ENCODE data around the gene NELFA. TPM values are rescaled to one million over a fixed set of nuclear protein-coding genes. Genes with fewer than 3 reads are reported as not detected.

The NELFA gene
- total and polyA plus RNA-seq, 10 of the 15 experiments (the other 5 are each of a cell fraction or from before 2014, with no cell fraction given), result 0.39 to 38.6 (median 16.7) TPM

DNA sequence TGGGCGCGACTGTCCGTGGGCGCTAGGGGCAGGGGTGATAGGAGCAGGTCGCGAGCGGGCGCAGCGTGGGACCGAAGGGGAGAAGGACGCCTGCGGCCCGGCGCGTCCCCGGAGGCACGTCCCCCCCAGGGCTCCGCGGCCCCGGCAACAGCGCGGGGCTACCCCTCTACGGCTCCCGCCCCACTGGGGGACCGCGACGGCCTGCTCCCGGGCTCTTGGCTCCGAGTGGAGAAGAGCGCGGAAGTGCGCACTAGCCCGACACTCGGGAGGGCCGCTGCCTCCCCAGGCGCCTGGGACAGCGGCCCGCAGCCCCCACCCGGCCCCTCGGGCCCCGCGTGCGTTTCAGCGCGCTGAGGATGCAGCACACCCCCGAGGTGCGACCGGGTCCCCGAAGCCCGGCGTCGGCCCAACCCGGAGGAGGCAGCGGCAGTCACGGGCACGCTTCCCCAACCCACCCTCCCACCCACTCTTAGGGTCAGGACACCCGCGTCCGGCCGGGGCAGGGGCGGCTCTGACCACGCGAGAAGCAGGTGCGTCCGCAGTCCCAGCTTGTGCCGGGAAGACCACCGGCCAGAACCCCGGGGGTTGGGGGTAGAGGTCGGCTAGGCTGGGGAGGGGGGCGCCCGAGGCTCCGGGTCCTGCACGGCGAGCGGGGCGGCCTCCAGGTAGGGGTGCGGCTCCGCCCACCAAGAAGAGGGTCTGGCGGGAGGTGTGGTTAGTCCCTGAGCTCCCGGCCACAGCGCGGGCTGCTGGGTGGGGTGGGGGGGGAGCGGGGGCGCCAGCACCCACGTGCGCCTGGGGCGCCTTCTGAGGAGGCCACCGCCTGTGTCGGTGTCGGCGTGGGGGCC, 31.8 kb upstream of the NELFA start:
- Histone ChIP-seq H3K4me1 (ENCODE audit: control insufficient read depth, insufficient read depth, low read length) (peaks cover 8% of the 10 kb centered on the region; the same call in 1 of the 2 replicates), H2AFZ (ENCODE audit: control insufficient read depth, low read depth, low read length) (no peak overlapping the region), H3K27me3 (replicated peaks in 1 of 2; ENCODE audit: control insufficient read depth in 2 of 2, insufficient read depth in 2 of 2, low read length in 1 of 2) (peaks cover 3 to 4% of the 10 kb centered on the region in 2 experiments; a peak in 3 of 4 replicates), H3K36me3 (ENCODE audit: control insufficient read depth in 2 of 2, insufficient read depth in 2 of 2, low read length in 1 of 2) (no peaks in the 10 kb centered on the region), H4K20me1 (ENCODE audit: control insufficient read depth, insufficient read depth) (no peaks in the 10 kb centered on the region), H3K9ac (ENCODE audit: control insufficient read depth, insufficient read depth, low read length) (no peak overlapping the region), H3K79me2 (ENCODE audit: control insufficient read depth, insufficient read depth, low read length) (no peaks in the 10 kb centered on the region), H3K27ac (ENCODE audit: control insufficient read depth, insufficient read depth) (no peak overlapping the region), H3K9me3 (replicated peaks; ENCODE audit: control insufficient read depth, insufficient read depth, low read length) (no peaks in the 10 kb centered on the region), H3K4me3 (peak overlapping the region; percentile 87; the same call in 1 of the 2 replicates), H3K4me2 (ENCODE audit: control insufficient read depth, insufficient read depth) (peak overlapping the region; percentile 94)
- ChIA-PET SMC1A (ENCODE audit: uncharacterized antibody, unreplicated experiment) (interaction anchor here (0.6 kb wide), 1 partner anchor 157 kb away, joined by 3 read pairs; no protein-coding TSS in a partner anchor), RAD21 (ENCODE audit: unreplicated experiment) (interaction anchor here (0.6 to 1.1 kb wide), 2 partner anchors 98 to 164 kb away, joined by 3 read pairs; no protein-coding TSS in a partner anchor), CTCF (no interaction called here), POLR2A (no interaction called here)
- DNase-seq (ENCODE audit: low read depth, low spot score) (no peak), ATAC-seq (no peak), FAIRE-seq (no peak)
- in situ Hi-C loops (cut with MboI), result no loop called here
- no TSS peak for BruUV-seq (replicated peaks)
- 10% methylated on average over 62 of the region's 91 CpGs for WGBS (ENCODE audit: insufficient coverage, insufficient replicate concordance, low lambda C conversion rate, missing lambda C conversion rate)
- intact Hi-C loops (cut with micrococcal nuclease; ENCODE audit: unreplicated experiment), result no loop called here
- TF ChIP-seq BCL11A (IDR thresholded peaks at IDR 0.05; ENCODE audit: low read depth, low read length) (no peak), RB1 (IDR thresholded peaks at IDR 0.05; ENCODE audit: borderline replicate concordance) (no peak), GABPA (IDR thresholded peaks at IDR 0.05; ENCODE audit: low read depth) (no peak), MYC (IDR thresholded peaks at IDR 0.05; ENCODE audit: insufficient read depth, insufficient read length, insufficient replicate concordance, low read length, severe bottlenecking) (no peak), ASH2L (IDR thresholded peaks at IDR 0.05; ENCODE audit: borderline replicate concordance, low read depth) (no peak), ZNF687 (IDR thresholded peaks at IDR 0.05) (no peak)
- TF ChIP-seq, protein P1, sequence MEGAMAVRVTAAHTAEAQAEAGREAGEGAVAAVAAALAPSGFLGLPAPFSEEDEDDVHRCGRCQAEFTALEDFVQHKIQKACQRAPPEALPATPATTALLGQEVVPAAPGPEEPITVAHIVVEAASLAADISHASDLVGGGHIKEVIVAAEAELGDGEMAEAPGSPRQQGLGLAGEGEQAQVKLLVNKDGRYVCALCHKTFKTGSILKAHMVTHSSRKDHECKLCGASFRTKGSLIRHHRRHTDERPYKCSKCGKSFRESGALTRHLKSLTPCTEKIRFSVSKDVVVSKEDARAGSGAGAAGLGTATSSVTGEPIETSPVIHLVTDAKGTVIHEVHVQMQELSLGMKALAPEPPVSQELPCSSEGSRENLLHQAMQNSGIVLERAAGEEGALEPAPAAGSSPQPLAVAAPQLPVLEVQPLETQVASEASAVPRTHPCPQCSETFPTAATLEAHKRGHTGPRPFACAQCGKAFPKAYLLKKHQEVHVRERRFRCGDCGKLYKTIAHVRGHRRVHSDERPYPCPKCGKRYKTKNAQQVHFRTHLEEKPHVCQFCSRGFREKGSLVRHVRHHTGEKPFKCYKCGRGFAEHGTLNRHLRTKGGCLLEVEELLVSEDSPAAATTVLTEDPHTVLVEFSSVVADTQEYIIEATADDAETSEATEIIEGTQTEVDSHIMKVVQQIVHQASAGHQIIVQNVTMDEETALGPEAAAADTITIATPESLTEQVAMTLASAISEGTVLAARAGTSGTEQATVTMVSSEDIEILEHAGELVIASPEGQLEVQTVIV (IDR thresholded peaks at IDR 0.05; ENCODE audit: borderline replicate concordance, partially characterized antibody), result no peak
- TF ChIP-seq, protein P2, sequence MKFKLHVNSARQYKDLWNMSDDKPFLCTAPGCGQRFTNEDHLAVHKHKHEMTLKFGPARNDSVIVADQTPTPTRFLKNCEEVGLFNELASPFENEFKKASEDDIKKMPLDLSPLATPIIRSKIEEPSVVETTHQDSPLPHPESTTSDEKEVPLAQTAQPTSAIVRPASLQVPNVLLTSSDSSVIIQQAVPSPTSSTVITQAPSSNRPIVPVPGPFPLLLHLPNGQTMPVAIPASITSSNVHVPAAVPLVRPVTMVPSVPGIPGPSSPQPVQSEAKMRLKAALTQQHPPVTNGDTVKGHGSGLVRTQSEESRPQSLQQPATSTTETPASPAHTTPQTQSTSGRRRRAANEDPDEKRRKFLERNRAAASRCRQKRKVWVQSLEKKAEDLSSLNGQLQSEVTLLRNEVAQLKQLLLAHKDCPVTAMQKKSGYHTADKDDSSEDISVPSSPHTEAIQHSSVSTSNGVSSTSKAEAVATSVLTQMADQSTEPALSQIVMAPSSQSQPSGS (IDR thresholded peaks at IDR 0.05; ENCODE audit: low read length), result no peak
- TF ChIP-seq, protein P3, sequence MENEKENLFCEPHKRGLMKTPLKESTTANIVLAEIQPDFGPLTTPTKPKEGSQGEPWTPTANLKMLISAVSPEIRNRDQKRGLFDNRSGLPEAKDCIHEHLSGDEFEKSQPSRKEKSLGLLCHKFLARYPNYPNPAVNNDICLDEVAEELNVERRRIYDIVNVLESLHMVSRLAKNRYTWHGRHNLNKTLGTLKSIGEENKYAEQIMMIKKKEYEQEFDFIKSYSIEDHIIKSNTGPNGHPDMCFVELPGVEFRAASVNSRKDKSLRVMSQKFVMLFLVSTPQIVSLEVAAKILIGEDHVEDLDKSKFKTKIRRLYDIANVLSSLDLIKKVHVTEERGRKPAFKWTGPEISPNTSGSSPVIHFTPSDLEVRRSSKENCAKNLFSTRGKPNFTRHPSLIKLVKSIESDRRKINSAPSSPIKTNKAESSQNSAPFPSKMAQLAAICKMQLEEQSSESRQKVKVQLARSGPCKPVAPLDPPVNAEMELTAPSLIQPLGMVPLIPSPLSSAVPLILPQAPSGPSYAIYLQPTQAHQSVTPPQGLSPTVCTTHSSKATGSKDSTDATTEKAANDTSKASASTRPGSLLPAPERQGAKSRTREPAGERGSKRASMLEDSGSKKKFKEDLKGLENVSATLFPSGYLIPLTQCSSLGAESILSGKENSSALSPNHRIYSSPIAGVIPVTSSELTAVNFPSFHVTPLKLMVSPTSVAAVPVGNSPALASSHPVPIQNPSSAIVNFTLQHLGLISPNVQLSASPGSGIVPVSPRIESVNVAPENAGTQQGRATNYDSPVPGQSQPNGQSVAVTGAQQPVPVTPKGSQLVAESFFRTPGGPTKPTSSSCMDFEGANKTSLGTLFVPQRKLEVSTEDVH (IDR thresholded peaks at IDR 0.05; ENCODE audit: low read depth, partially characterized antibody), result no peak

Measured in GM12878 (cell line).